HG03196 (cell line): Measurements from ENCODE around the gene HDAC4.

Source experiments
- ATAC-seq: cut with Tn5 transposase; IDR thresholded peaks from one replicate; pipeline ENCODE4 v1.9.1; 2021; ENCODE audit not compliant: unreplicated experiment

Gene HDAC4

DNA sequence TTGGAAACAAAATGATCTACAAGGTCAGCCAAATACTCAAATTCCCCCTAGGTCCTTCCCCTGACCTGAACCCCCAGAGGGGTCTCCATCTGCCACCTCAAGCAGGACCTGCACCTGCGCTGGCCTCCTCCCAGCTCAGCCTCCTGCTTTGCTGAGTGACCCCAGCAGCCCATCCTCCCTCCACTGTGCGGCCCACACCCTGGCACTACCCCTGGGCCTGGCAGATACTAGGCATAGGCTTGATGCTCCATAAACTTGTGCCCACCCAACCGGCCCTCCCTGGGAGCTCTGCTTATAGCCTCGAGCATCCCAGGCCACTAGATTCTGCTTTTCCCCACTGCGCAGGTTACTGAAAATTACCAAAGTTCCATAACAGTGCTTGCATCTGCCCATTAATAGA, 156.2 kb downstream of the HDAC4 start:
- ATAC-seq = no peak

DNA sequence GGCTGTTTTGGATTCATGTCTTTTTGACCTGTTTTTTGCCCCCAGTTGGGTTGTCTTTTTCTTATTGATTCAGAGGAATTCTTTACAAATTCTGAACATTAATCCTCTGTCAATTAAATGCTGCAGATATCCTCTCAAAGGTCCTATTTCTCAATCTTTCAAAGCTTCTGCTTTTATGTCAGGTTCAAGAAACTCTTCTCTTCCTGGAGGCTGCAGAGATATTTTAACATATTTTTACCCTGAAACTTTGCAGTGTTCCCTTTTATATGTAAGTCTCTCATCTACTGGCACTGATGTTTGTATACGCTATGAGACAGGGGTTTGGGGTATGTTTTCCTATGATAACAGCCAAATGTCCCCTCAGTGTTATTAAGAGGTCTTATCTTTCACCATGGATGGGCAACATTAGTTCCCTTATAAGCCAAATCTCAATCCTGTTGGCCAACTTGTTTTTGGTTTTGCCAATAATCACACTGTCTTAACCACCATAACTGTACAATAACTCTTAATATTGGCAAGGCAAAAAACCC, 159.3 kb downstream of the HDAC4 start:
- ATAC-seq = no peak

DNA sequence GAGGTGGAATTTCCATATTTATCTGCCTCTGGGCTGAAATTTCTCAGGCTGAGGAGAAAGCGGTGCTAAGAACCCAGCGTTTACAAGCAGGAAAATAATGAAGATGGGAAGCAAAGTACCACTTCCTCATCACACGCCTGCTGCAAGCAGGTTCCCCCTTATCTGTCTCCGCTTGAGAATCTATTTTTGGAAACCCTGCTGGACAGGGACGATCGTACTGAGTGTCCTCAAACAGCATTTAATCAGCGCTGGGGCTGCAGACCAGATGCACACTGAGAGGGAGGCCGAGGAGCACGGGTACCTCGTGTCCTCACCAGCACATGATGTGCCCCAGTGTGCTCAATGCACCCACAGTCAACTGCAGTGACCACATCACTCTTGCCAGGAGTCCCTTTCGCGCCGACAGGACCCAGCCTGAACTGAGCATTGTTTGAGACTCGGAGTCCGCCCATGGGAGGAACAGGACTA, 160.4 kb downstream of the HDAC4 start:
- no peak for ATAC-seq

DNA sequence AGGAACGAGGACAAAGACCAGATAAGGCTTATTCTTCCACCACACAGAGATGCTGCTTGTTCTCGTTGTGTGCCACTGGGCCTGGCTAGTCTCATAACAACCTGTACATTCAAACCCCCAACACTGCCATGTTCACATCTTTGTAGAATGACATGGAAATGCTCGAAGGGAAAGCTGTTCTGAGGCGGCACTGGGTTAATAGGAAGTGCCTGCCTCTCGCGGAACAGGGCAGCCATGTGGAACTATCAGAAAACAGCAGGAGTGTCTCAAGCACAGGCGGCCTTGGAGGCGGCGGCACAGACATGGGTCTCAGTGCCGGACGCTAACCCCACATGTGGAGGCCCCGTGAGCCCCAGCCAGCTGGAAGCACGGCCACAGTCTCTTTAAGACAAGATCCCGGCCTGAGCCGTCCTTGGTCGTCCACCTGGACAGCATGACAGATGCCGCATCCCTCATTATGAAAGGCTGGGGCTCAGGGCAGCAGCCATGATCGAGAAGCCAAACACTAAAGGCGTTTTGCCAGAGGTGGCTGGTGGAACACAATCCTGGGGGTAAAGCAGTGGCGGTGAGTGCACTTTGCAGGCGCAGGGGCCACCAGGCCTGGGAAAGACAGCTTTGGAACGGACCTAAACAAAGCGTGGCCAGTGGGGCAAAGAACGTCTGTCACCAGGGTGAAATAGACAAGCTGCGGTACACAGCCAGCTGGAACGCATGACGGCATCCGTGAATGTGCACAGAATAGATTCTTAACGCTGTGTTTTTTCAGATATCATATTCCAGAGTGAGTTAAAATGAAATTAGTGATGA, 161.0 kb downstream of the HDAC4 start:
- no peak for ATAC-seq

DNA sequence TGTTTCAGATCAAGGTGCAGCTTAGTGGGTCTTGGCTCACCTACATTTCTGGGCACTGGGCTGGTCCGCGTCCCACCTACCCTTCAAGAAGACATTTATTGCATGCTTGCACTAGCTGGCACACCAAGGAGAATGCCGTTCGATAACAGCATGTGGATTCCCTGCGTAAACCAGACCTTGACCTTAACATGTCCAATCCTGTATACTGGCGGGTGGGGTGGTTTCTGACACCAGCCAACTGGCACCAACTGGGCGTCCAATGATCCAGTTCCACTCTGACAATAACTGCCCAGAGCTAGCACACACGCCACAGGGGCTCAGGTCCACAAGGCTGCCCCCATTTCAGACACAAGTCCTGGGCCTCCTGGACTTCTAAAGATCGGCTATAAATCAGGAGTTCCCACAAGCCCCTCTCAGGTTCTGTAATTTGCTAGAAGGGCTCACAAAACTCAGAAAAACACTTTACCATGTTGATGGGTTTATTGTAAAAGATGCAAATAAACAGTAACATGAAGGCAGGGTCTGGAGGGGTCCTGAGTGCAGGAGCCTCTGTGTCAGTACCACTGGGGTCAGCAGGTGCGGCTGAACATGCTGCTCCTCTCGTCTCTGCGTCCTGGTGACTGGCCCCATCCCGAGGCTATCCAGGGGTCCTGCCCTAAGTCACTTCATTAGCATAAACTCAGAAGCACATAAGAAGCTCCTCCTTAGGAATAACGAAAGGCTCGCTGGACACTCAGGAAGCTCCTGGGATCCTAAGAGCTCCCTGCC, 161.8 kb downstream of the HDAC4 start:
- no peak for ATAC-seq

DNA sequence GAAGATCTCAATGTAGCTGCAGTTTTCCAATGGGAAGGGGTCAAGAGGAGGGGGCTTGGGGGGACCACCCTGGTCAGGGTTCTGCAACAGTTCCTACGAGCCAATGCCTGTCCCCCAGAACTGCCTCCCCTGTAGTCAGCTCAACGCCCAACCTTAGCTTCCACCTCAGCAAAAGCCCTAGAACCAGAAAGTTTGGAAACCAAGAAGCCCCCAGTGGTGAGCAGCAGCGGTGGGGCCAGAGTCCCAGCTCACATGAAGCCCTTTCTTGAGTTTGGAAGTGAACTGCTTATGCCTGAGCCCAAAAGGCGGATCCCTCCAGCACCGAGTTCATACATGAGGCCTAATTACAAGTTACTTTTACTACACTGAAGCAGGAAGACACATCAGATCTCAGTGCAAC, 162.4 kb downstream of the HDAC4 start:
- no peak for ATAC-seq

DNA sequence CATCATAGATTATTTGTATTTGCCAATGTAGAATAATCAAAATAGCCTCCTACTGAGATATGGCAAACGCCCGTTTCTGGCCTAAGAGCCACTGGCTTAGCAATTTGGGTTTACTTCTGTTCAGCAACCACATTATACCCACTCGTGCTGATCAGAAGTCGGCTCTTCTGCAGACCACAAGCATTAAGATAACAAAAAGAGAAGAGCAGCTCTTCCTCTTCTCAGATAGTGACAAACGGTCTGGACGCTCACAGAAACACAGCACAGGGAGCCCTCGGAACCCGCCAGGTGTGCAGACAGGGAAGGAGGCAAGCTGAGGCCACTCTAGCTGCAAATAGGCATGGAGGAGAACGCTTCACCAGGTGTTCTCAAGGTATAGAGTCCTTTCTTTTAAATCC, 164.0 kb downstream of the HDAC4 start:
- ATAC-seq = no peak

DNA sequence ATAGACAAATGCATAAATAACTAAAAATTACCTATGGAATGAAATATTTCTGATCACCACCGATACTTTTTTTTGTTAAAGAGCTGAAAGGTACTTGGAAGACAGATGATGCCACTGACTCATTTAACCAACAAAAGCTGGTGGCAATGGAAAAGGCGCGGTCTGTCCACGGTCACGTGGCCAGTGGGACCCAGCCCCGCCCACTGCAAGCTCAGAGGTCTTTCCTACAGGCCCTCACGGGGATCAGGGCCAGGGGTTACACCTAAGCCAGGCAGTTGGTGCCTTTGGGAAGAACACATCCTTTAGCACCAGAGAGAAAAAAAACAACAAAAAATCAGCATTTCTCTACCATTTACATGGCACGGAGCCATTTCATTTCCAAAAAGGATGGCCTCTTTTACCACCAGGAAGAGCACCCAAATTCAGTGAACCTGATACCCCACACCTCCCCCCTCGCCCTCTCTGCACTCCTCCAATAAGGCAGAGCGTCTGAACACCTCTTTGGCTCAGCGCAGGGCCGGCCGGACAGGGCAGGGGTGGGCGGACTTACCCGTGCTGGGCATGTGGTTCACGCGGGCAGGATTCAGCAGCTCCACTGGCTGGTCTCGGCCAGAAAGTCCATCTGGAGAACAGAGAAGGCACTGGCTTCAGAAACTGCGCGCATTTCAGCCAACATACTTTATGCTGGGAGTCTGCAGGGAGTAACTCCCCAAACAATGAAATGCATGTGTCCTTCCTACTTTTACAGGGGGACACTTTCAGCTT, 164.6 kb downstream of the HDAC4 start:
- no peak for ATAC-seq

DNA sequence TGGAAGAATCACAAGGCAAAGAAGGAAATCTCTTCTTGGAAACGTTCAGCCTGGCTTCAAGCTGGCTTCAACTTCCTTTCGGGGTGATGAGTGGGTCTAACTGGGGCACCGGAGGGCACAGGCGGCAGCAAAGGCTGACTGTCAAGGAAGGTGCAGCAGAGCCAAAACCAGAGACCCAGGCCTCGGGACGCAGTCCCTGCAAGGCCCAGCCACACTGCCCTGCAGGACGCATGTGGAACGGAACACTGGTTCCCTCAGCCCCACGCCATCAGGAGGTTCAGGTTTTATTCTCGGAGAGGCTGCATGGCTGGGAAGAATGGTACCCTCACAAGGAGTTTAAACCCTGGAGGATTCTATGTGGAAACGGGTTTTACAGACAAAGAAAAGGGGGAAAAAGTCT, 165.5 kb downstream of the HDAC4 start:
- no peak for ATAC-seq

DNA sequence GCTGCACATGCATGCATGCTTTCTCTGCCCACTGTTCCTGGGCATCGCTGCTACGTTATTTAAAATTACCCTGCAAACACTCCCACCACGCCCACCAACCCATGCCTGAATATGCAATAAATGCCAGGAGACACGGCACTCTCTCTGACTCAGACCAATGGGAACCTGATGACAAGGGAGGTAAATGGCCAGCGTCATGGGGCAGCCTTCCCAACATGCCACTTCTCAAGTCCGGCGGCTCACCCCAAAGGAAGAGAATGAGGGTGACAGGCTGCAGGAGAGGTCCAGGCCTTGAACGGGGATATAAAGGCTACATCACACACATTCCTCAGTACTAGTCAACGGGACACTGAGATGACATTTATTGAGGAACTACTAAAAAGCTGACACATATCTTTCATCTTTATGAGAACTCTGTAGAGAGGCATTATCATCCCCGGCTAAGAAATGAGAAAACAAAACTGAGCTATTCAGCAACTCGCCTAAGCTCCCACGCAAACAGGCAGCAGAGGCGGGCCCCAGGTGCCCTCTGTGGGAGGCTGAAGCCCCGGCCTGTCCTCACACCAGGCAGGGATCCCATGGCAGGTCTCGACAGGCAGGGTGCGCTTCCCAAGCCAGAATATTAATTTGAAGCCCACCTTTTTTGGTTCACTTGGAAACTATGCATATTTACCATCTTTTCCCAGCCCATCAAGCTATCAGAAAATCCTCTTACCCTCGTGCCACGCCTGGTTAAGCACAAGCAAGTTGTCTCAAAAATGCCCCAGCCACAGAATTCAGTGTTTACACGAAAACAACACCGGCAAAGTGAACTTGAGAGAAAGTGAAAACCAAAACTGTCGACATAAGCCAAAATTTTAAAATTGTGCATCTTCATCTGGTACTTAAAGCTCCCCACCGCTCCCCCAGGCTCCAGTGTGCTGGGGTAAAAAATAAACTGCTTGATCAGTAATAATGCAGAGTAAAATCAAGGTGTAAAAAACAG, 166.3 kb downstream of the HDAC4 start:
- ATAC-seq = no peak

DNA sequence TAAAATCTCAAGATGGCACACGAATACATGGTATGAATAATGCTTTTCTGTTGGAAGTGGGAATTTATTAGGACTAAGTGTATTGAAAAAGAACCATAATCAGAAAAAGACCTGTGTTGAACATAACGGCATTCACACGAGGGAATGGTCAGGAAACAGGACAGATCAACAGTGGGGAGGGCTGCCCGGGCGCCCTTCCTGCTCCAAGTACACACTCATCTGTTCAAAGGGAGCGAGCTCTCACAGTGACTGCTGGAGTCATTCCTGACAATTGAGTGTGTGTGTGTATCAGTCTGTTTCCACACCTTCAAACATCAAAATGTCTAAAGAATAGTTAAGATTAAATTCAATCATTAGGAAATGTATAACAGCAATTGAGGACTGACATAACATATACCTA, 167.2 kb downstream of the HDAC4 start:
- no peak for ATAC-seq

DNA sequence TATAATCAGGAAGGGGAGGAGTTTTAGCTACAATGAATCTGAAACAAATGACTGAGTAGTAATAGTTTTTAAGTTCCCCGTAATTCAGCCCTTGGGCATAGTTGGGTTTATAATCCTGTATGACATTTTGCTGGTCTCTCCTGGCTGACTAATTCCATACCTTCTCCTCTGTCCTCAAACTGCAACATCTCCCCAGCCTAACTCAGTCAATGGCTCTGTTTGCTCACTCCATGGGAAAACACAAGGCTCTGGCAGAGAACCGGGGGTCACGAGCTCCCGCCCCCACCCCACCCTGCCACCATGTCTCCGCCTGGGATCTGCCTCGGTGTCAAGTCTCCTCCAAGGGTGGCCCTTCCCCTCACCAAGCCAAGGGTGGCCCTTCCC, 168.6 kb downstream of the HDAC4 start:
- ATAC-seq = no peak

DNA sequence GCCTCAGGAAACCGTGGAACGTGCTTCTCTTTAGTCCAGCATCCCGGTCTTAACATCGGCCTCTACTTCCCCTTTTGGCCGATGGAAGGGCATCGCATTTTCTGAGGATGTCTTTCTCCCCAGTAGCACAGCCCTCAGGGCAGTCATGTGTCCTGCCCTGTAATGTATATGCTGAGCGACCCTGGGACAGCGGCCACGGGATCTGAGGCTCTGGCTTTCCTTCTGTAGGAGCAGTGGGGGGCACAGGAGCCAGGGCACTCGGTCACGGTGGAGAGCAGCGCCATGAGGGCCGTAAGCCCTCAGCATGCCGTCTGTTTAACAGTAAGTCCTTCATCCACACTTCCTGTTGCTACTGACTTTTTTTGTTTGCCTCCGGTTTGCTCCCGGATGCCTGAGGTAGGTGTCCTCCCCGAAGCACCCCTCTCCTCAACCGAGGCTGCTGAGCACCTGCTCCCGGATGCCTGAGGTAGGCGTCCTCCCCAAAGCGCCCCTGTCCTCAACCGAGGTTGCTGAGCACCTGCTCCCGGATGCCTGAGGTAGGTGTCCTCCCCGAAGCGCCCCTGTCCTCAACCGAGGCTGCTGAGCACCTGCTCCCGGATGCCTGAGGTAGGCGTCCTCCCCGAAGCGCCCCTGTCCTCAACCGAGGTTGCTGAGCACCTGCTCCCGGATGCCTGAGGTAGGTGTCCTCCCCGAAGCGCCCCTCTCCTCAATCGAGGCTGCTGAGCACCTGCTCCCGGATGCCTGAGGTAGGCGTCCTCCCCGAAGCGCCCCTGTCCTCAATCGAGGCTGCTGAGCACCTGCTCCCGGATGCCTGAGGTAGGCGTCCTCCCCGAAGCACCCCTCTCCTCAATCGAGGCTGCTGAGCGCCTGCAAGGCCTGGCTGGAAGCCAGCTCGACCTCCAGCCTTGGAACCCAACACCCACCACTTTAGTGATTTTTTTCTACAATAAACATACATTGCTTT, 169.3 kb downstream of the HDAC4 start:
- ATAC-seq = no peak

DNA sequence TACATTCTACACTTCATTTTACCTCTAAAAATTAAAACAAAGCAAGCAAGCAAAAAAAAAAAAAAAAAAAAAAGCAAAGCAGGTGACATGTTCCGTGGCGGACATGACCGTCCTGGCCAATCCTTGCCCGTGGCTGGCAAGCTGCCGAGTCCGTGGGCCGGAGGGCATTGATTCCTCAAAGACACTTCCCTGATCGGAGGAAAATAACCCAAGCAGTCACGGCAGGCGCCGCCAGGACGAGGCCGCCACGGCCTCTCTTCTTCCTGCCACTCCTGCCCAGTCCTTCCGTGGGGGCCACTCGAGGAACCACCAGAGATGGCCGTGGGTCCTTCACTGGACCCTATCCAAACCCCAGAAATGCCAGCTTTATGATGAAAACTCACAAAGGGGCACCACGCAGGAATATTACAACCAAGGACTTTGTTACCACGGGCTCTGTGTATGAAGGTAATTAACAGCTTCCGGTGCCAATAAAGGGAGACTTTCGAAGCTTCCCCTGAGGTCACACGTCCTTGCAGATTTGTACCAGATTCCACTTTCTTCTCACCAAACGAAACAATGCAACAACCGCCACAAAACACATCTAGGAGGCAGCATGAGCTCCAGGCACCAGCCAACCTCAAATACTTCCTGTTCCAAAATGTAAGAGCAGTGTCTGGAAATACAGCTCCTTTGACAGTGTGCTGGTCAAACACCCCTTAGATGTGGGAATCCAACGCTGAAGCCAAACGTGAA, 170.3 kb downstream of the HDAC4 start:
- ATAC-seq = no peak

DNA sequence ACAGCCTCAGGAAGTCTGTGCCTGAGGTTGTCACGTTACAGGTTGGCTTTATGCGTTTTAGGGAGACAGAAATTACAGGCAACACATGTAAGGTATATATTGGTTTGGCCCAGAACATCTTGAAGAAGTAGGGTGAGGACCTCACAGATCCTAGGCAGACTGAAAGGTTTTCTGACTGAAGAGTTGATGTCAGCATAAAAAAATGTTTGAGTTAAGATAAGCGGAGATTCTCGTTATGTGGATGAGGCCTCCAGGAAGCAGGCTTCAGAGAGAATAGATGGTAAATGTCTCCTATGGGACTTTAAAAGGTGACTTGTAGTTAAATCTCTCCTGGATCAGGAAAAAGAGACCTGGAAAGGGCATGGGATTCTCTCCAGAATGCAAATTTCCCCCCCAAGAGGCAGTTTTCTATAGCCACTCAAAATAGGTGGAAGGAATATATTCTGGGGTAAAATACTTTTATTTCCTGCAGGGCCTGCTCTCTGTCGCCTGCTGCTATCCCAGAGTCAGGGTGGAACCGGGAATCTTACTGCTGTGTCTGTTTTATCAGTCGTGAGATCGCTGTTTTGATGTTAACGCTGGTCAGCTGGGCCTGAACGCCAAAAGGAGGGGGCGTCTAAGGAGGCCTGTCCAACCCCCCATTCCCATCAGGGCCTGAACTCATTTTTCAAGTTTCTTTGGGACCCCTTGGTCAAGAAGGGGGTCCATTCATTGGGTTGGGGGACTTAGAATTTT, 171.1 kb downstream of the HDAC4 start:
- no peak for ATAC-seq

DNA sequence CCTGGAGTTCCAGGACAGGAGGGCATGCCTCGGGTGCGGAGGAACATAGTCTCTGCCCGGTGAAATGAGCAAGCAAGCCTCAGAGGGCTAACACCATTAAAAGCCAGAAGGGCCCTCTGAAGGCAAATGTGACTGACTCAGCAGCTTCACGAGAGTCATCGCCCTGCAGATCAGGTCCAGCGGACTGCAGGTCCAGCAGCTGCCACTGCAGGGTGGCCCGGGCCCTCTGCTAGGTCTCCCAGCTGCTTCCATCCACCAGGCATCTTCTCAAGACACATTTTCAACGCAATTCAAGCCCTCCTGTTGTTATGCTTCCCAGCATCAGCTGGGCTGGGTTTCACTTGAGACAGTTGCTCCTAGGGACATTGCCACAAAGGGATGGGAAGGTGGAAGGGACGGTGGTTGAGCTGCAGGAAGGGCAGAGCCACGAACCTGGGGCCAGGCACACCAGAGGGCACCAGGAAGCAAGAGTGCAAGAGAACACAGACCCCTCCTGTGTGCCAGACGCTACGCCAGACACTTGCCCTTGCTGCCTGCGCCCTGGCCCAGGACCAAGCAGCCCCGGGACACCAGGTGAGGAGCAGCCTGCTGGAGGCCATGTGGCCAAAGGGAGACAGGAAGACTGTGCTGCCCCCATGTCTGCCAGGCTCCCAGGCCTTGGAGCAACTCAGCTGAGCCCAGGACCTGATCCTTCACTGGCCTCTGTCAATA, 173.0 kb downstream of the HDAC4 start:
- no peak for ATAC-seq
